Activated T-cell treated with anti-CD3 and anti-CD28 coated beads for 4 hours (primary cell): ENCODE data around the gene SLC2A1.

ENCODE experiments used
- DNase-seq: peaks from one replicate; pipeline ENCODE4 v3.0.0-alpha.2; 2020

Gene SLC2A1

GRCh38 chr1:42979896-42980800 is 21.5 kb upstream of the SLC2A1 start:
- no peak for DNase-seq

GRCh38 chr1:42979036-42979430 is 20.4 kb upstream of the SLC2A1 start:
- no peak for DNase-seq

GRCh38 chr1:42978317-42979035 is 19.8 kb upstream of the SLC2A1 start:
- no peak for DNase-seq

GRCh38 chr1:42977653-42978052 is 19.0 kb upstream of the SLC2A1 start:
- DNase-seq = no peak

GRCh38 chr1:42975561-42976225 is 17.0 kb upstream of the SLC2A1 start:
- no peak for DNase-seq

GRCh38 chr1:42974767-42975437 is 16.2 kb upstream of the SLC2A1 start:
- no peak for DNase-seq

- DNase-seq = no peak
Measured at GRCh38 chr1:42973799-42974198, 15.1 kb upstream of the SLC2A1 start.

GRCh38 chr1:42973286-42973685 is 14.6 kb upstream of the SLC2A1 start:
- no peak for DNase-seq

GRCh38 chr1:42971841-42972291 is 13.2 kb upstream of the SLC2A1 start:
- DNase-seq = no peak

- DNase-seq = no peak
Measured at GRCh38 chr1:42970143-42970542, 11.5 kb upstream of the SLC2A1 start.

- no peak for DNase-seq
Measured at GRCh38 chr1:42968654-42969053, 10.0 kb upstream of the SLC2A1 start.

GRCh38 chr1:42966688-42967612 is 8.3 kb upstream of the SLC2A1 start:
- DNase-seq = no peak

- DNase-seq = no peak
Measured at GRCh38 chr1:42965378-42965777, 6.7 kb upstream of the SLC2A1 start.

GRCh38 chr1:42964044-42964812 is 5.6 kb upstream of the SLC2A1 start:
- DNase-seq = no peak

GRCh38 chr1:42963378-42964043 is 4.8 kb upstream of the SLC2A1 start:
- no peak for DNase-seq

- DNase-seq = no peak
Measured at GRCh38 chr1:42962641-42963377, 4.1 kb upstream of the SLC2A1 start.

GRCh38 chr1:42961312-42962091 is 2.8 kb upstream of the SLC2A1 start:
- no peak for DNase-seq

GRCh38 chr1:42960566-42961311 is 2.1 kb upstream of the SLC2A1 start:
- no peak for DNase-seq
